Measurements from ENCODE around the gene HCFC1R1. TPM values are rescaled to one million over a fixed set of nuclear protein-coding genes. Genes with fewer than 3 reads are reported as not detected.

HCFC1R1 gene
- total RNA-seq, 1 experiment from 2014 or later, result 76.0 TPM

DNA sequence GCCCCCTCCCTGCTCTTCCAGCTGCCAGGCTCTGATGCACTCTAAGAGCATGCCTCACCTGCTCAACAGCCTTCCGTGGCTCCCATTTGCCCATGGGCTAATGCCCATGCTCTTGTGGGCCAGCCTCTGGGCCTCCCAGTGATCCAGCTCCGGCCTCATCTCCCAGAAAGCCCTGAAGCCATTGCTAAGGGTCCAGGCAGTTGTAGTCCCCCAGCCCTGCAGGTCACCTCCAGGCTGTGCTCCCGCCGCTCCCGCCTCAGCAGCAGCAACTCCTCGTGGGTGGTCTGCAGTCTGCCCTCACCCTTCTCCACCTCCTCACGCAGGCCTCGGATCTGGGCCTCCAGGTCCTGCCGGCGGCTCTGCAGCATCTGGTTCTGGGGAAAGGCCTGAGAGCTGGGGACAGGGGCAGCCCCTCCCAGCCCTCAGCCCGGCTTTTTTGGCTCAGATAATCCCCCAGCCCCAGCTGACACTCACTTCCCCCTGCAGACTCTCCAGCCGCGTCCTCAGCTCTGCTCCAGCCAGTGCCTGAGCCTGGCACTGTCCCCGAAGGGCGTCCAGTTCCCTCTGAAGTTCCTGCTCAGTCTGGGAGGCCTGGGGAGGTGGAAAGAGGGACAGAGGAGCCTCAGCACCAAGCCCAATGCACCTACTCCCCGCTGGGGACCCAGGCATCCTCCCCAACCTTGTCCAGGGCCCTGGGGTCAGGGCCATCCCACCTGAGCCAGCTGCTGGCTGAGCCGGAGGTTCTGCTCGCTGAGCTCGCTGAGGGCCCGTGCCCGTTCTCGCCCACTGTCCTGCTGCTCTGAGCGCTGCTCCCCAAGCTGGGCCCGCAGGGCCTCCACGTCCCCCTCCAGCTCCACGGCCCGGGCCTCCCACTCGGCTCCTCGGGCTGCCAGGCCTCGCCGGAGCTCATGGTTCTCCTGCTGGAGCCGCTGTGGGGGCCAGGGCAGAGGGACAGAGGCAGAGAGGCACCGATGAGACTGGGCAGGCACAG lies 6.8 kb upstream of the HCFC1R1 start:
- no peak for DNase-seq (ENCODE audit: low spot score)
- ATAC-seq, result no peak
- TF ChIP-seq CREB1 (CRISPR knock-in tag; IDR thresholded peaks at IDR 0.05) (no peak), NFE2L1 (CRISPR knock-in tag; IDR thresholded peaks at IDR 0.05) (no peak), NR1H2 (CRISPR knock-in tag; IDR thresholded peaks at IDR 0.05) (no peak), ZNF263 (CRISPR knock-in tag; IDR thresholded peaks at IDR 0.05; ENCODE audit: low read depth) (no peak), ZBTB21 (CRISPR knock-in tag; IDR thresholded peaks at IDR 0.05; ENCODE audit: borderline replicate concordance) (no peak), E2F1 (CRISPR knock-in tag; IDR thresholded peaks at IDR 0.05) (no peak), E2F5 (CRISPR knock-in tag; IDR thresholded peaks at IDR 0.05) (no peak), CTCF (IDR thresholded peaks at IDR 0.05) (no peak), ZNF423 (CRISPR knock-in tag; IDR thresholded peaks at IDR 0.05) (no peak), GTF2I (CRISPR knock-in tag; conservative IDR thresholded peaks at IDR 0.05) (no peak), NFATC4 (CRISPR knock-in tag; IDR thresholded peaks at IDR 0.05) (no peak), ETV6 (CRISPR knock-in tag; IDR thresholded peaks at IDR 0.05) (no peak), KAT7 (CRISPR knock-in tag; IDR thresholded peaks at IDR 0.05; ENCODE audit: borderline replicate concordance) (no peak), IRF2 (CRISPR knock-in tag; IDR thresholded peaks at IDR 0.05; ENCODE audit: borderline replicate concordance, low read depth) (no peak), FOXK1 (CRISPR knock-in tag; IDR thresholded peaks at IDR 0.05) (no peak), SMAD3 (CRISPR knock-in tag; IDR thresholded peaks at IDR 0.05; ENCODE audit: borderline replicate concordance) (no peak)
- TF ChIP-seq, protein P1, sequence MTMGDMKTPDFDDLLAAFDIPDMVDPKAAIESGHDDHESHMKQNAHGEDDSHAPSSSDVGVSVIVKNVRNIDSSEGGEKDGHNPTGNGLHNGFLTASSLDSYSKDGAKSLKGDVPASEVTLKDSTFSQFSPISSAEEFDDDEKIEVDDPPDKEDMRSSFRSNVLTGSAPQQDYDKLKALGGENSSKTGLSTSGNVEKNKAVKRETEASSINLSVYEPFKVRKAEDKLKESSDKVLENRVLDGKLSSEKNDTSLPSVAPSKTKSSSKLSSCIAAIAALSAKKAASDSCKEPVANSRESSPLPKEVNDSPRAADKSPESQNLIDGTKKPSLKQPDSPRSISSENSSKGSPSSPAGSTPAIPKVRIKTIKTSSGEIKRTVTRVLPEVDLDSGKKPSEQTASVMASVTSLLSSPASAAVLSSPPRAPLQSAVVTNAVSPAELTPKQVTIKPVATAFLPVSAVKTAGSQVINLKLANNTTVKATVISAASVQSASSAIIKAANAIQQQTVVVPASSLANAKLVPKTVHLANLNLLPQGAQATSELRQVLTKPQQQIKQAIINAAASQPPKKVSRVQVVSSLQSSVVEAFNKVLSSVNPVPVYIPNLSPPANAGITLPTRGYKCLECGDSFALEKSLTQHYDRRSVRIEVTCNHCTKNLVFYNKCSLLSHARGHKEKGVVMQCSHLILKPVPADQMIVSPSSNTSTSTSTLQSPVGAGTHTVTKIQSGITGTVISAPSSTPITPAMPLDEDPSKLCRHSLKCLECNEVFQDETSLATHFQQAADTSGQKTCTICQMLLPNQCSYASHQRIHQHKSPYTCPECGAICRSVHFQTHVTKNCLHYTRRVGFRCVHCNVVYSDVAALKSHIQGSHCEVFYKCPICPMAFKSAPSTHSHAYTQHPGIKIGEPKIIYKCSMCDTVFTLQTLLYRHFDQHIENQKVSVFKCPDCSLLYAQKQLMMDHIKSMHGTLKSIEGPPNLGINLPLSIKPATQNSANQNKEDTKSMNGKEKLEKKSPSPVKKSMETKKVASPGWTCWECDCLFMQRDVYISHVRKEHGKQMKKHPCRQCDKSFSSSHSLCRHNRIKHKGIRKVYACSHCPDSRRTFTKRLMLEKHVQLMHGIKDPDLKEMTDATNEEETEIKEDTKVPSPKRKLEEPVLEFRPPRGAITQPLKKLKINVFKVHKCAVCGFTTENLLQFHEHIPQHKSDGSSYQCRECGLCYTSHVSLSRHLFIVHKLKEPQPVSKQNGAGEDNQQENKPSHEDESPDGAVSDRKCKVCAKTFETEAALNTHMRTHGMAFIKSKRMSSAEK (CRISPR knock-in tag; IDR thresholded peaks at IDR 0.05; ENCODE audit: borderline replicate concordance), result no peak
- TF ChIP-seq, protein P2, sequence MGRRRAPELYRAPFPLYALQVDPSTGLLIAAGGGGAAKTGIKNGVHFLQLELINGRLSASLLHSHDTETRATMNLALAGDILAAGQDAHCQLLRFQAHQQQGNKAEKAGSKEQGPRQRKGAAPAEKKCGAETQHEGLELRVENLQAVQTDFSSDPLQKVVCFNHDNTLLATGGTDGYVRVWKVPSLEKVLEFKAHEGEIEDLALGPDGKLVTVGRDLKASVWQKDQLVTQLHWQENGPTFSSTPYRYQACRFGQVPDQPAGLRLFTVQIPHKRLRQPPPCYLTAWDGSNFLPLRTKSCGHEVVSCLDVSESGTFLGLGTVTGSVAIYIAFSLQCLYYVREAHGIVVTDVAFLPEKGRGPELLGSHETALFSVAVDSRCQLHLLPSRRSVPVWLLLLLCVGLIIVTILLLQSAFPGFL (CRISPR knock-in tag; IDR thresholded peaks at IDR 0.05; ENCODE audit: borderline replicate concordance), result no peak
- TF ChIP-seq, protein P3, sequence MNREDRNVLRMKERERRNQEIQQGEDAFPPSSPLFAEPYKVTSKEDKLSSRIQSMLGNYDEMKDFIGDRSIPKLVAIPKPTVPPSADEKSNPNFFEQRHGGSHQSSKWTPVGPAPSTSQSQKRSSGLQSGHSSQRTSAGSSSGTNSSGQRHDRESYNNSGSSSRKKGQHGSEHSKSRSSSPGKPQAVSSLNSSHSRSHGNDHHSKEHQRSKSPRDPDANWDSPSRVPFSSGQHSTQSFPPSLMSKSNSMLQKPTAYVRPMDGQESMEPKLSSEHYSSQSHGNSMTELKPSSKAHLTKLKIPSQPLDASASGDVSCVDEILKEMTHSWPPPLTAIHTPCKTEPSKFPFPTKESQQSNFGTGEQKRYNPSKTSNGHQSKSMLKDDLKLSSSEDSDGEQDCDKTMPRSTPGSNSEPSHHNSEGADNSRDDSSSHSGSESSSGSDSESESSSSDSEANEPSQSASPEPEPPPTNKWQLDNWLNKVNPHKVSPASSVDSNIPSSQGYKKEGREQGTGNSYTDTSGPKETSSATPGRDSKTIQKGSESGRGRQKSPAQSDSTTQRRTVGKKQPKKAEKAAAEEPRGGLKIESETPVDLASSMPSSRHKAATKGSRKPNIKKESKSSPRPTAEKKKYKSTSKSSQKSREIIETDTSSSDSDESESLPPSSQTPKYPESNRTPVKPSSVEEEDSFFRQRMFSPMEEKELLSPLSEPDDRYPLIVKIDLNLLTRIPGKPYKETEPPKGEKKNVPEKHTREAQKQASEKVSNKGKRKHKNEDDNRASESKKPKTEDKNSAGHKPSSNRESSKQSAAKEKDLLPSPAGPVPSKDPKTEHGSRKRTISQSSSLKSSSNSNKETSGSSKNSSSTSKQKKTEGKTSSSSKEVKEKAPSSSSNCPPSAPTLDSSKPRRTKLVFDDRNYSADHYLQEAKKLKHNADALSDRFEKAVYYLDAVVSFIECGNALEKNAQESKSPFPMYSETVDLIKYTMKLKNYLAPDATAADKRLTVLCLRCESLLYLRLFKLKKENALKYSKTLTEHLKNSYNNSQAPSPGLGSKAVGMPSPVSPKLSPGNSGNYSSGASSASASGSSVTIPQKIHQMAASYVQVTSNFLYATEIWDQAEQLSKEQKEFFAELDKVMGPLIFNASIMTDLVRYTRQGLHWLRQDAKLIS (CRISPR knock-in tag; IDR thresholded peaks at IDR 0.05; ENCODE audit: borderline replicate concordance), result no peak
- Mint-ChIP-seq H3K27ac (no peak overlapping the region), H3K4me3 (no peak overlapping the region), H3K36me3 (peaks cover 20% of the 10 kb centered on the region), H3K4me1 (peaks cover 24% of the 10 kb centered on the region), H3K9me3 (no peaks in the 10 kb centered on the region), H3K27me3 (ENCODE audit: low read depth) (no peaks in the 10 kb centered on the region)
- POLR2A ChIA-PET, result interaction anchor here (1.0 to 17.1 kb wide), 5 partner anchors 12 to 28 kb away, joined by 5 to 502 read pairs (median 9); partner anchors contain the start of genes CLDN6, CLDN9 and TNFRSF12A
- CTCF ChIA-PET, result interaction anchor here (0.9 to 9.8 kb wide), 32 partner anchors 10 to 144 kb away, joined by 3 to 355 read pairs (median 8); partner anchors contain the start of genes BICDL2, CLDN6, CLDN9 and FLYWCH1
